HG02973 (cell line): ENCODE measurements around the gene HTRA1.

Experiments used
- ATAC-seq: cut with Tn5 transposase; IDR thresholded peaks from one replicate; pipeline ENCODE4 v1.9.1; 2021; ENCODE audit warnings: moderate library complexity; ENCODE audit not compliant: unreplicated experiment

HTRA1 gene

GRCh38 chr10:122471531-122472177 lies 10.3 kb downstream of the HTRA1 start:
- ATAC-seq, result no peak

- ATAC-seq, result no peak
Observed at GRCh38 chr10:122473116-122473515, 11.8 kb downstream of the HTRA1 start.

- no peak for ATAC-seq
Observed at GRCh38 chr10:122474131-122474818, 12.9 kb downstream of the HTRA1 start.

- no peak for ATAC-seq
Observed at GRCh38 chr10:122475100-122475499, 13.7 kb downstream of the HTRA1 start.

GRCh38 chr10:122475591-122476332 lies 14.4 kb downstream of the HTRA1 start:
- ATAC-seq, result no peak

GRCh38 chr10:122476333-122476695 lies 15.0 kb downstream of the HTRA1 start:
- ATAC-seq, result no peak

GRCh38 chr10:122477436-122477835 lies 16.1 kb downstream of the HTRA1 start:
- ATAC-seq, result no peak

GRCh38 chr10:122478971-122479370 lies 17.6 kb downstream of the HTRA1 start:
- no peak for ATAC-seq

- no peak for ATAC-seq
Observed at GRCh38 chr10:122480146-122480833, 18.9 kb downstream of the HTRA1 start.

- ATAC-seq, result no peak
Observed at GRCh38 chr10:122481296-122482056, 20.1 kb downstream of the HTRA1 start.

GRCh38 chr10:122484276-122485060 lies 23.1 kb downstream of the HTRA1 start:
- ATAC-seq, result no peak

GRCh38 chr10:122485670-122486069 lies 24.3 kb downstream of the HTRA1 start:
- no peak for ATAC-seq

GRCh38 chr10:122486406-122487080 lies 25.2 kb downstream of the HTRA1 start:
- no peak for ATAC-seq

GRCh38 chr10:122487174-122487765 lies 25.9 kb downstream of the HTRA1 start:
- ATAC-seq, result no peak

GRCh38 chr10:122490268-122490667 lies 28.9 kb downstream of the HTRA1 start:
- ATAC-seq, result no peak

GRCh38 chr10:122490786-122491680 lies 29.7 kb downstream of the HTRA1 start:
- ATAC-seq, result no peak

- ATAC-seq, result no peak
Observed at GRCh38 chr10:122492006-122492405, 30.7 kb downstream of the HTRA1 start.

GRCh38 chr10:122492999-122493481 lies 31.7 kb downstream of the HTRA1 start:
- no peak for ATAC-seq
